ENCODE results near the gene EML1. TPM values are rescaled to one million over a fixed set of nuclear protein-coding genes. Genes with fewer than 3 reads are reported as not detected.
A peak's percentile ranks its signal among the peaks of the same experiment; 100 is the strongest.
"Not testable (repeated sequence)": the region's sequence is repeated elsewhere in the genome, so short reads cannot be mapped to it uniquely, and the experiment has no call there.

EML1 gene
- total RNA-seq, 3 donors from 2014 or later: 0.86 to 2.4 (median 1.3) TPM

DNA sequence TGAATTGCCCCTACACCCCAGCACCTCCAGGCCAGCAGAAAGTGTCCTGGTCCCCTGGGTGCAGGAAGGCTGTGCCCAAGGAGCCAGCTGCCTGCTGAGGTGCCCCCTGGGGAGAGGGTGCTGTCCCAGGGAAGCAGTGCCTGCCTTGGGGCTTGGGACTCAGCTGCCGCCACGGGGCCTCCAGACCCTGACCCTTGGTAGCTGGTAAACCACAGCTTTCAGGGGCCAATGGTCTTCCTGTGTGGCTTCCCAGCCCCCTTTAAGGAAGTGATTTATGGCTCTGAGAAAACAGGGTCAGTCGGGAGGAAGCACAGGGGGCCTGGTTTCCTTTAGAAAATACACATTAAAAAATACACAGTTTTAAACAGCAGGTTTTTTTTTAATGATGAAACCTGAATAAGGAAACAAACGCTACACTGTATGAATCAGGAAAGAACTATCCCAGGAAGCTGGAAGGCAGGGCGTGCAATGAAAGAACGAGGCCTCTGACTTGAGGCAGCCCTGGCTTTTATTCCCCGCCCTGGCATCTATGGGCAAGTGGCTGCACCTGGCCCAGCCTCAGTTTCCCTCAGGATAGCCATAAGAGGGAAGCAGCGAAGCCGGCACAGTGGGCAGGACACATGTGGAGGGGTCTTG is 40.6 kb upstream of the EML1 start:
- no peak for DNase-seq
- H3K27me3 Mint-ChIP-seq (ENCODE audit: low read depth): peaks cover 43% of the 10 kb centered on the region
- H3K4me3 Mint-ChIP-seq: no peak overlapping the region

DNA sequence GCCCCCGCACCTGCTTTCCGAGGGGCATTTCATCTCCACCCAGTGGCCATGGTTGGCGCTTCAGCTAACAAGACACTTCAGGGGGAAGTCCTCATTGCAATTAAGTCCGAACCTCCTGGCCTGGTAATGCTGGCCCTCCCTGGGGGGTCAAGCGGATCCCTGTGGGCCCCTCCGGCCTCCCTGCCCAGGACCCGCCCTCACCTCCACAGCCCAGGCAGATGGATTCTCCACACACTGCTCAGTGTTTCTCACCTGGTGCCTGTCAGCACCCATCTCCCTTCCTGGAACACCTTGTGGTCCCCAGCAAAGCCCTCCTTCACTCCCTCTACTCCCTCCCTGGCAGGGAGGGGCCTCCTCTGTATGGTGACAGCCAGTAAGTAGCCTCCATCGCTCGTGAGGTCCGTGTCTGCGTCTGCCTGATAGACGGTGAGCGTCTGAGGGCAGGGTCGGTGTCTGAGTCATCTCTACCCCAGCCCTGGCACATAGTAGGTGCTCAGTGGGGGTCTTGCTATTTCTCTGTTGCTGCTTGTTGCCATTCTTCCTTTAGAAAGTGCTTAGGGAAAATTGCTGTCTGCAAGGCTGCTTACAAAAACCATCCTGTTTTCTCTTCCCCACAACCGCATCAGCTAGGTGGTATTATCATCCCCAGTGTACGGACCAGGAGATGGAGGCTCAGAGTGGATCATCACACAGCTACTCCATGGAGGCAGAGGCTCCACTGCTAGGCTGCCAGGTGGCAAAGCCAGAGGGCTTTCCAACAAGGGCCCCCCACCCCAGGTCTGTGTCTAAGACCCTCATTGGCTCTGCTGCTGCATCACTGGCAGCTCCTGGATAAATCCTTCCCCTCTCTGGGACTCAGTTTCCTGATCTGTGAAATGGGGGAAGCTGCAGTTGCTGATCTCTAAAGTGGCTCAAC is 39.7 kb upstream of the EML1 start:
- H3K9me3 Mint-ChIP-seq: no peaks in the 10 kb centered on the region
- H3K36me3 Mint-ChIP-seq (ENCODE audit: insufficient read depth): no peaks in the 10 kb centered on the region
- H3K27me3 Mint-ChIP-seq (ENCODE audit: low read depth): peaks cover 46% of the 10 kb centered on the region
- H3K4me1 Mint-ChIP-seq (ENCODE audit: low read depth): peaks cover 13% of the 10 kb centered on the region
- no peak for ATAC-seq
- DNase-seq: no peak
- H3K4me3 Mint-ChIP-seq: no peak overlapping the region

More for the DNA sequence above, 40.6 kb upstream of the EML1 start:
- Mint-ChIP-seq H3K4me1 (ENCODE audit: low read depth) (peaks cover 13% of the 10 kb centered on the region), H3K9me3 (no peaks in the 10 kb centered on the region), H3K36me3 (ENCODE audit: insufficient read depth) (no peaks in the 10 kb centered on the region)
- no peak for ATAC-seq

DNA sequence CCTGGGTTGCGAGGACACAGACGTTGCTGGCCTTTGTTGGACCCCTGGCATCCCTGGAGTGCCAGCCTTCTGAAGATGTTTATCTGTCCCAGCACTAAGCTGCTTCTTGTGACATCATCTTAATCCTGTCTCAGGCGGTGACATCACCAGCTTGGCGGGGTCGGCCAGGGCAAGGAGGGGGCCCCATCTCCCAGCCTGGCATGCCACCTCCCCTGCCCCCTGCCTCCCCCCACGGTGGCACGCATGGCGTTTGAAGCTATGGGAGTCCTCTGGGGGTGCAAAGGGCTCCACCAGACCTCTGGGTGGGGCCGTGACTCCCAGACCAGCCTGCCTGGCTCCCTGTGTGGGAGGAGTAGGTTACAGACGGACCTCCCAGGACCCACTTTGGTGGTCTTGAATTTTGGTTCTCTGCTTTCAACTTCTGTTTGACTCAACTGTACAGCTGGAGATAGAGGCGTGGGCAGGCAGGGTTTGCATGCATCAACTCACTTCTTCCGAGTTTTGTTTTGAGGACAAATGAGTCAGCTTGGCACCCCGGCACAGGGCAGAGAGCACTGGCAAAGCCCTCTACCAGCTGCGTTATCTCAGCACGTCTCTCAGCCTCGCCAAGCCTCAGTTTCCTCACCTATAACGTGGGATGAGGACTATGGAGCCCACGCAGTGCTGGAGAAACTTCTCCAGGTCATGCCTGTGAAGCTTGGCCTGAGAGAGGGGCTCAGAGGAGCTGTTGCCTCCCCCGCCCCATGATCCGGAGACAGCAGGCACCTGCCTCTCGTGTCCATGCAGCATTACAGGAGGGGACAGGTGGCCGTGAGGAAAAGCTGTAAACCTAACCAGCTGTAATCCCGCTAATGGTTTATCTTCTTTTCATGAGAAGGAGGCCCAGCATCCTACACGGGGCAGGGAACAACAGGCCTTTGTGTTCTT is 38.8 kb upstream of the EML1 start:
- DNase-seq: no peak
- Mint-ChIP-seq H3K4me3 (no peak overlapping the region), H3K9me3 (no peaks in the 10 kb centered on the region), H3K36me3 (ENCODE audit: insufficient read depth) (no peaks in the 10 kb centered on the region), H3K27me3 (ENCODE audit: low read depth) (peaks cover 50% of the 10 kb centered on the region), H3K4me1 (ENCODE audit: low read depth) (peaks cover 13% of the 10 kb centered on the region)
- peak; percentile 39 to 59 for ATAC-seq

GRCh38 chr14:99755068-99755405 is 38.2 kb upstream of the EML1 start:
- peaks cover 13% of the 10 kb centered on the region for H3K4me1 Mint-ChIP-seq (ENCODE audit: low read depth)
- no peak for ATAC-seq
- no peak for DNase-seq
- no peaks in the 10 kb centered on the region for H3K36me3 Mint-ChIP-seq (ENCODE audit: insufficient read depth)
- H3K27me3 Mint-ChIP-seq (ENCODE audit: low read depth): peaks cover 51% of the 10 kb centered on the region
- no peak overlapping the region for H3K4me3 Mint-ChIP-seq
- H3K9me3 Mint-ChIP-seq: no peaks in the 10 kb centered on the region

DNA sequence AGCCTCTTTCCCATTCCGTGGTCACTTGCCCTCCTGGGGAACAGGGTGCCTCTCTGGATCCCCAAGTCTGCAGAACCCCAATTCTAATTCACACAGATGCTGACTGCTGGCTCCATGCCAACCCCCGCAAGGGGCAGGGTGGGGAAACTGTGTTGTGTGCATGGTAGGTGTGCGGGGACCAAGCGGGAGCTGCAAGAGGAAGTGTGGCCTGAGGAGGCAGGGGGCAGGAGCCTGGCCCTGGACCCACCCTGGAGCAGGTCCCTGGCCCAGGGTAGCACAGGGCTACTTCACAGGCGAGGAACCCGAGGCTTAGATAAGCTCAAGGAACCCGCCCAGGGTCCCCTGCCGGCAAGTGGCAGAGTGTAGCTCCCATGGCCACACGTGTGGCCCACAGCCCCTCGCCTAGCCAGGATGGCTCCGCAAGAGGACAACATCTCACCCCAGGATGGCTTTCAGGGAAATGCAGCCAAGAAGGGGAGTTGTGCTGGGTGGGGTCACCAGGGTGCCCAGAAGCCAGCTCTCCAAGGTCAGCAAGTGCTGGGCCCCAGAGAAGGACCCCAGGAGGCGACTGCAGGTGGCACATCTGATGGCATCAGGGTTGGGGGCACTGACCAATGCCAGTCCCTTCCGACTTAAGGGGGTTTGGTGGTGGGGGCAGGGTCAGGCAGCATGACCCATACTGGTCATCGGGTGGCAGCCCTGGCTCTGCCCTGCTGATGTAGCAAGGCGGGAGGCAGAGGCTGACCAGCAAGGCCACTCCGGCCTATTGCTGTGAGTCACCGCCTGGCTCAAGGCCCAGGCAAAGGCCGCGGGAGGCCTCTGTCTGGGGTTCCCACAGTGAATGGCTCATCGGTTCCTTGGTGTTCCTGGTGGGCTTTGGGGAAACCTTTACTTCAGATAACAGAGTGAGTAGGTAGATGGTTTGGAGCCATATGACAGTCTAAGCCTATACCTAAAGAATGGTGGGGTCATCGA is 37.3 kb upstream of the EML1 start:
- Mint-ChIP-seq H3K27me3 (ENCODE audit: low read depth) (peaks cover 48% of the 10 kb centered on the region), H3K36me3 (ENCODE audit: insufficient read depth) (no peaks in the 10 kb centered on the region), H3K9me3 (no peaks in the 10 kb centered on the region), H3K4me3 (no peak overlapping the region), H3K4me1 (ENCODE audit: low read depth) (peaks cover 13% of the 10 kb centered on the region)
- no peak for DNase-seq
- ATAC-seq: no peak

- H3K9me3 Mint-ChIP-seq: no peaks in the 10 kb centered on the region
- ATAC-seq (no peak), DNase-seq (no peak)
- no peak overlapping the region for H3K4me3 Mint-ChIP-seq
- H3K27me3 Mint-ChIP-seq (ENCODE audit: low read depth): peaks cover 40% of the 10 kb centered on the region
- H3K4me1 Mint-ChIP-seq (ENCODE audit: low read depth): peaks cover 13% of the 10 kb centered on the region
- H3K36me3 Mint-ChIP-seq (ENCODE audit: insufficient read depth): no peaks in the 10 kb centered on the region
Observed at GRCh38 chr14:99756796-99757195, 36.4 kb upstream of the EML1 start.

GRCh38 chr14:99757331-99758070 is 35.7 kb upstream of the EML1 start:
- H3K4me1 Mint-ChIP-seq (ENCODE audit: low read depth): peaks cover 11% of the 10 kb centered on the region
- ATAC-seq (no peak), DNase-seq (no peak)
- no peaks in the 10 kb centered on the region for H3K9me3 Mint-ChIP-seq
- H3K4me3 Mint-ChIP-seq: no peak overlapping the region
- peaks cover 34% of the 10 kb centered on the region for H3K27me3 Mint-ChIP-seq (ENCODE audit: low read depth)
- no peaks in the 10 kb centered on the region for H3K36me3 Mint-ChIP-seq (ENCODE audit: insufficient read depth)

- H3K9me3 Mint-ChIP-seq: no peaks in the 10 kb centered on the region
- ATAC-seq (peak in 1 of 2 donors; percentile 26), DNase-seq (no peak)
- peaks cover 10% of the 10 kb centered on the region for H3K4me1 Mint-ChIP-seq (ENCODE audit: low read depth)
- peaks cover 29% of the 10 kb centered on the region for H3K27me3 Mint-ChIP-seq (ENCODE audit: low read depth)
- no peaks in the 10 kb centered on the region for H3K36me3 Mint-ChIP-seq (ENCODE audit: insufficient read depth)
- H3K4me3 Mint-ChIP-seq: no peak overlapping the region
Observed at GRCh38 chr14:99758121-99758821, 34.9 kb upstream of the EML1 start.

GRCh38 chr14:99758872-99759545 is 34.2 kb upstream of the EML1 start:
- H3K27me3 Mint-ChIP-seq (ENCODE audit: low read depth): peaks cover 22% of the 10 kb centered on the region
- no peak overlapping the region for H3K4me3 Mint-ChIP-seq
- no peak for ATAC-seq
- H3K4me1 Mint-ChIP-seq (ENCODE audit: low read depth): peaks cover 5% of the 10 kb centered on the region
- H3K9me3 Mint-ChIP-seq: no peaks in the 10 kb centered on the region
- no peaks in the 10 kb centered on the region for H3K36me3 Mint-ChIP-seq (ENCODE audit: insufficient read depth)
- no peak for DNase-seq

DNA sequence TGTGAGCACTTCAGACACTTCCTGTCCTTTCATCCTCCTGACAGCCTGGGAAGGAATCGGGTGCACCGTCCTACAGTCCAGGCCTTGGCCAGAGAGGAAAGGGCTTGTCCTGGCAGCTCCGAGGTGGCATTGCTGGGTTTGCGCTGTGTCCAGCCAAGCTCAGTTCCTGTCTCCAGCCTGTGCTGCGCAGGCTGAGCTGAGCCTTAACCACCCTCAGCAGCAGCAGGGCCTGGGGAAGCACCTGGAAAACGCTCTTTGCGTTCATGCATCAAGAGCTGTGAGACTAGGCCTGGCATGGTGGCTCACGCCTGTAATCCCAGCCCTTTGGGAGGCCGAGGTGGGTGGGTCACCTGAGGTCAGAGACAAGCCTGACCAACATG is 33.7 kb upstream of the EML1 start:
- peaks cover 1% of the 10 kb centered on the region for H3K4me1 Mint-ChIP-seq (ENCODE audit: low read depth)
- no peak for DNase-seq
- H3K9me3 Mint-ChIP-seq: no peaks in the 10 kb centered on the region
- H3K27me3 Mint-ChIP-seq (ENCODE audit: low read depth): peaks cover 18% of the 10 kb centered on the region
- no peak for ATAC-seq
- H3K4me3 Mint-ChIP-seq: no peak overlapping the region
- no peaks in the 10 kb centered on the region for H3K36me3 Mint-ChIP-seq (ENCODE audit: insufficient read depth)

GRCh38 chr14:99760817-99761216 is 32.4 kb upstream of the EML1 start:
- ATAC-seq: no peak
- no peak for DNase-seq
- peaks cover 13% of the 10 kb centered on the region for H3K27me3 Mint-ChIP-seq (ENCODE audit: low read depth)
- no peaks in the 10 kb centered on the region for H3K9me3 Mint-ChIP-seq
- no peak overlapping the region for H3K4me3 Mint-ChIP-seq
- no peaks in the 10 kb centered on the region for H3K36me3 Mint-ChIP-seq (ENCODE audit: insufficient read depth)
- H3K4me1 Mint-ChIP-seq (ENCODE audit: low read depth): no peaks in the 10 kb centered on the region

GRCh38 chr14:99762911-99763310 is 30.3 kb upstream of the EML1 start:
- not testable (repeated sequence) for DNase-seq; H3K4me3 Mint-ChIP-seq; ATAC-seq; H3K36me3 Mint-ChIP-seq (ENCODE audit: insufficient read depth); H3K27me3 Mint-ChIP-seq (ENCODE audit: low read depth); H3K4me1 Mint-ChIP-seq (ENCODE audit: low read depth); H3K9me3 Mint-ChIP-seq

Measured in activated T-cell treated with anti-CD3 and anti-CD28 coated beads, Interleukin-2, amount 50 U/mL, for 4 hours (primary cell).